HG03097 (cell line): ENCODE measurements around the gene TMEM131L.

Source experiments
- ATAC-seq: cut with Tn5 transposase; IDR thresholded peaks from one replicate; pipeline ENCODE4 v1.9.1; 2021; ENCODE audit not compliant: unreplicated experiment, low FRiP score

The TMEM131L gene

DNA sequence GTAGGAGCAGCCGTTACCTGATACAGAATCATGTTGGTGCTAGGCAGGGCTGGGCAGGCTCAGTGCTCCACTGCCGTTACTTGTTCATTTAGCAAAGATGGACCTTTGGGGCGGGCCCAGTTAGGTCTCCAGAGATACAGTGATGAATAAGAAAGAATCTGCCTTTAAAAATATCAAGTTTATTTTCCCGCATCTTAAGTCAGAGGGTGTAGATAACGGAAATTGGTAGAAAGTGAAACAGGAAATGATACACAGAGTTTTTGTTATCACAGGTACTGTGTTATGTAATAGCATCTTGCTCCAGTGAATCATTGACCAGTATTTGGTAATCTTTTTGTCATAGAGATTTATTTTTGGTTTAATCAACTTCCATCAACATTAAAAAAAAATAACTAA lies 5.5 kb downstream of the TMEM131L start:
- peak; percentile 23 for ATAC-seq

DNA sequence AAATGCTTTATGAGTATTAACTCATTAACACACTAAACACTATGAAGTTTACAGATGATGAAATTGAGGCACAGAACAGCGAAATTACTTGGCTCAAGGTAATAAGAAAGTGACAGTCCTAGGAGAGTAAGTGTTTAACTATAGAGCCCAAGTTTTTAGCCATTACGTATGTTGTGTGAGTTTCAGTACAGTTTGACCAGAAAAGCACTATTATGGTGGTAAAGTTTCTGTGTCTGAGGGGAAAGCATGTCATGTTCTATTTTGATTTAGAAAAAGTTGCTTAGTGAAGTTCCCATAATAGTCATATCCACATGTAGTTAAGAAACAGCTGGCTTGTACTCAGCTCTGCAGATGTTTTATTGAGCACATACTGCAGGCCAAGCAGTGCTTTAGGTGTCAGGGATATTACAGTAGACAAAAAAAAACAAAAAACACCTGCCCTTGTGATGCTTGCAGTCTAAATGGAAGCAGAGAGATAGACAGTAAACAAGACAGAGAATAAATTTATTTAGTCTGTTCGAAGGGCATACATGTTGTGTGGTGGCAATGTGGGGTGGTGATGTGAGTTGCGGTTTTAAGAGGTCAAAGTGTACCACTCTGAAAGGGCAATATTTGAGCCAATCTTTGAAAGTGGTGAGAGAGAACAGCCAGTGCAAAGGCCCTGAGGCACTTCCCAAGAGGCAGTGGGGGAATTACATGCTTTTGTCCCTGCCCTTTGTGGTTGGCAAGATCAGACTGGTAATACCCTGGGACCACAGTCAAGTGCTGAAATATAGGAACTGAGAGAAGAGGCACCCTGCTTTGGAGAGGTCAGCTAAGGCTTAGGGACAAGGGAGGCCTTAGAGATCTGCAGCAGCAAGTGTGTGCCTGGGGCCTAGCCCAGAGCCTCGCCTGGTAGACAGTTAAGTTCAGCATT lies 6.2 kb downstream of the TMEM131L start:
- peak; percentile 30 for ATAC-seq

DNA sequence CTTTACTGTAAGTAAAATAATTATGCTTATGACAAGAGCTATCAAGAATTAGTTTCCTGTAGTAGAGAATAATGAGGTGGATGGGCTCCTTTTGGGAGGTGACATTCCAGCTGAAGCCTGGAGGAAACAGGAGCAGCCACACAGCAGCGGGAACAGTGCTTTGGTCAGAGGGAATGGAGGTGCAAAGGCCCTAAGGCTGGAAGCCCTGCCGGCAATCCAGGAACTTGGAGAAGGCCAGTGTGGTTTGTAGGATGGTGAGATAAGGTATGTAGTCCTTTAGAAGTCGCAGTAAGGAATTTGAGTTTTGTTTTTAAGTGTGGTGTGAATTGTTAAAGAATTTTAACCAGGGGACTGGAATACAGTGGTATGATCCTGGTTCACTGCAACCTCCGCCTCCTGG lies 8.1 kb downstream of the TMEM131L start:
- ATAC-seq = no peak

DNA sequence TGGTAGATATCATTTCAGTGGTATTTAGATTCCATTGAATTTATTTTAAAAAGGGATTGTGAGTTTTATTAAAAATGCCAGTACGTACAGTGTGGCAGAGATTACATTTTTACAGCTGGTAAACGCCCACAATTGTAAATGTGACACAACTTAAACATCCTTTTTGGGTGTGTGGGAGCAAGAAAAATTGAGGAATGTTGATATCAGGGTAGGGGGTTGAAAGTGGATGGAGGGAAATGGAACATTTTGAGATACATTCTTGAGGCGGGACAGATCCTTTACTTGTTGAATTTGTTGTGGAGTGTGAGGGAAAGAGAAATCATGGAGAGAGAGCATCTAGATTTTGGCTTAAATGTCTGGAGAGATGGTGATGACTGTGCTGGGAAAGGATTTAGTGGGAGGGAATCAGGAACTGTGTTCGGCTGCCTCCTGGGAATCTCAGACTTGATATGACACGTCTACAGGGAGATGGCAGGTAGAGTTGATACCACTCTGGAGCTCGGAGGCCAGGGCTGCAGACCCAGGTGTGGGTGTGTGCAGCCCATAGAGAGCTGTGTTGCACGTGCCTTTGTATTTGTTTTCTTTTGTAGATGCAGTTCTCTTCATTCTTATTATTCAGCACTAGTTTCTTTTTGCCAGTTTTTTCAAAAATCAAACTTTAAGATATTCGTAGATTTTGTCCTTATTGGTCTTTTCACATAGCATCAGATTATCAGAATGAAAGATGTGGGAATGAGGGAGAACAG lies 10.8 kb downstream of the TMEM131L start:
- no peak for ATAC-seq

DNA sequence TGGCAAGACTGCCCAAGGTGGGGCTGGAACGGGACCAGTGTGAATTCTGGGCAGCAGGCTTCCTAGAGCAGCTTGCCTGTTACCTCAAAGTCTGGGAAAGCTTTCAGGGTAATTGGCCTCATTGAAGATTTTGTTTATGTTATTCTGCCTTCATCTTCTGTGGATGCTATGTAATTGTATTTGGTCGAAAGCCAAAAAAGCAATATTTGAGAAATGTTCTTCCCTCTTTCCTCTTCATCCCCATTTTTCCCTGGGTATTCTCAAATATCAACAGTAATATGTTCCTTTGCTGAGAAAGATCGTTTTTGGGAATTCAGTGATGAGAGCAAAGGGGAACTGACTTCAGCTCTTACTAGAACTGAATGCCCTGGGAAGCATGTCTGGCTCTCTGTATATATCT lies 12.9 kb downstream of the TMEM131L start:
- ATAC-seq = no peak

DNA sequence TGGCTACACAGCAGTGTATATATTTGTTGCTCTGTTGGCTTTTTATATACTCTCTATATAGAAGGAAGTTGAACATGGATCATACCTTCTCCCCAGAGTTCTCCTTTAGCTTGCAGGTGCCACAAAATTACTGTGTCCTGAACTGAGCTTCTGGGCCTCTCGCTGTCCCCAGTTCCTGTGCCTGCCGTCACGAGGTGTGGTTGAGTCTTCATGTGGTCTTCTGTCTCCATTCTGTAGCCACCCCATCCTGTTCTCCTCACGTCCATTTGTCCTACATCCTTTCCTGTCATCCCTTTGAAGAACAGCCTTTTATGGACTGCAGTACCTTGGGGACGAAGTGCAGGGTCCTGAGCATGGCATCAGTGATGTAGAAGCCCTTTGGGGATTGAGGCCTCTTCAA lies 14.5 kb downstream of the TMEM131L start:
- no peak for ATAC-seq

DNA sequence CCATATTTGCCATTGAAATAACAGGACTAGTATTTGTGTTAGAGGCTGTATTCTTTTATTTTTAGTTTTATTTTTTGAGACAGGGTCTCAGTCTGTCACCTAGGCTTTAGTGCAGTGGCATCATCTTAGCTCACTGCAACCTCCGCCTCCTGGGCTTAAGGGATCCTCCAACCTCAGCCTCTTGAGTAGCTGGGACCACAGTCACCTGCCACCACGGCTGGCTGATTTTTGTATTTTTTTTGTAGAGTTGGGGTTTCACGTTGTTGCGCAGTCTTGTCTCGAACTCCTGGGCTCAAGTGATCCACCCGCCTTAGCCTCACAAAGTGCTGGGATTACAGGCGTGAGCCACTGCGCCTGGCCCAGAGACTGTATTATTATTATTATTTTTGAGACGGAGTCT lies 15.3 kb downstream of the TMEM131L start:
- ATAC-seq = no peak

DNA sequence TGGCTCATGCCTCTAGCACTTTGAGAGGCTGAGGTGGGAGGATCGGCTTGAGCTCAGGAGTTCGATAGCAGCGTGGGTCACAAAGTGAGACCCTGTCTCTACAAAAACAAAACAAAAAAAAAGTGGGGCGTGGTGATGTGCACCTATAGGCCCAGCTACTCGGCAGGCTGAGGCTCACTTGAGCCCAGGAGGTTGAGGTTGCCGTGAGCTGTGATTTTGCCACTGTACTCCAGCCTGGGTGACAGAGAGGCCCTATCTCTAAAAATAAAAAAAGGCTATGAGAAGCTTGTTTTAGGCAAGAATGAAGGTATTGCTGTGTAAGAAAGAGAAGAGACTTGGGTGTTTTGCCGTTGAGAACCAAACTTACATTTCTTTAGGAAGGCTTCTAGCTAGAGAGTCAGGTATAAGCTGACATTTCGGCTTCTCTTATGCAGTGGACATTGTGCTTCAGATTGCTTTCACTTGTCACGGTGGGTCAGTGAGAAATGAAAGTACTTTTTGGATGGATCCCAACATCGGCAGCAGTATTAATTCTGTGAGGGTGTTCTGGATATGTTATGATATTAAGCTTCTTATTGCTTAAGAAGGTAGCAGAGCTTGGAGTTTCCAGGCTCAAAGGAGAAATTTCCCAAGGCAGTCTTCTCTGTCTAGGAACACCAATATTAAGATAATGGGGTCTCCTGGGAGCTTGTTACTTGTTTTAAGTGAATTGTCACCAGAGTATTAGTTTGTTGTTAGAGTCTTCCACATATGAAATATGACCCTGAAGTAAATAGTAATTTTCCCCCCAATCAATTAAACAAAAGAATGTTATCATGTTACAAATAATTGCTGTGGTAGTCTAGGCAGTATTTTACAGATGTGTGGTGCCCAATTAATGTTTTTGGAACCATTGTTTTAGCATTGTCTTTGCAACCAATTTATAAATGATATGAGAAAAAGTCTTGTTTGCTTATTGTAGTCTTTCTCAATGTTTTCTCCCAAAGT lies 17.6 kb downstream of the TMEM131L start:
- no peak for ATAC-seq

DNA sequence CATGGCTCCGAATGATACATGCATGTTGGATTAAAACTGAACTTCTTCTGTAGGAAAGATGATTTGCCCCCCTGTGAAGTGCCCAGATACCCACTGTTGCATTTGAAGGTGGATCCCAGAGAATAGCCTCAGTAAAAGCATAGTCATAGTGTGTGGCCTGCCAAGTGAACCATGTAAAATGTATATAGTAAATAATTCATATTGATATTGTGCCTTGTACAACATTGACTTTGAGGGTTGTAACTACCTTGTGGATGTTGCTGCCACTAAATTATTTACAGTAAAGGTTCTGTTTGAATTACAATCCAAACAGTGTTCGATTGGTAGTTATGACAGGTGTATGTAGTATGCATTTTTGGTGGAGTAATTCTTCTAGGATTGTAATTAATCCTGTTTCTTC lies 19.2 kb downstream of the TMEM131L start:
- no peak for ATAC-seq

DNA sequence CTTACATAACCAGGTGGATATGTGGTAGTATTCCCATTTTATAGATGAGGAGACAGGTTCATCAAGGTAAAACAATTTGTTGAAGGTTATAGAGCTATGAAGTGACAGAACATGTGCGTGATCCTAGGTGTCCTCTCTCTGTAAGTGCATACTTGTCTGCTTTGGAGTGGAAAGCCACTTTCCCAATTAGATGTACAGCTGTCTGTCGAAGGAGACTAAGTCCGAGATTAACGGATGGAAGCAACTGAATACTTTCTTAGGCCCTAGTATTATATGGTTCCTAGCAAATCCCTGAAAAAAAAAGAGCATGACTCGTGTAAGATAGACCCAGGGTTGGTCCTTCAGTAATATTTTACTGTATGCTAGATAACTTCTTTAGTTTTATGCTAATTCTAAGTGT lies 19.7 kb downstream of the TMEM131L start:
- no peak for ATAC-seq

DNA sequence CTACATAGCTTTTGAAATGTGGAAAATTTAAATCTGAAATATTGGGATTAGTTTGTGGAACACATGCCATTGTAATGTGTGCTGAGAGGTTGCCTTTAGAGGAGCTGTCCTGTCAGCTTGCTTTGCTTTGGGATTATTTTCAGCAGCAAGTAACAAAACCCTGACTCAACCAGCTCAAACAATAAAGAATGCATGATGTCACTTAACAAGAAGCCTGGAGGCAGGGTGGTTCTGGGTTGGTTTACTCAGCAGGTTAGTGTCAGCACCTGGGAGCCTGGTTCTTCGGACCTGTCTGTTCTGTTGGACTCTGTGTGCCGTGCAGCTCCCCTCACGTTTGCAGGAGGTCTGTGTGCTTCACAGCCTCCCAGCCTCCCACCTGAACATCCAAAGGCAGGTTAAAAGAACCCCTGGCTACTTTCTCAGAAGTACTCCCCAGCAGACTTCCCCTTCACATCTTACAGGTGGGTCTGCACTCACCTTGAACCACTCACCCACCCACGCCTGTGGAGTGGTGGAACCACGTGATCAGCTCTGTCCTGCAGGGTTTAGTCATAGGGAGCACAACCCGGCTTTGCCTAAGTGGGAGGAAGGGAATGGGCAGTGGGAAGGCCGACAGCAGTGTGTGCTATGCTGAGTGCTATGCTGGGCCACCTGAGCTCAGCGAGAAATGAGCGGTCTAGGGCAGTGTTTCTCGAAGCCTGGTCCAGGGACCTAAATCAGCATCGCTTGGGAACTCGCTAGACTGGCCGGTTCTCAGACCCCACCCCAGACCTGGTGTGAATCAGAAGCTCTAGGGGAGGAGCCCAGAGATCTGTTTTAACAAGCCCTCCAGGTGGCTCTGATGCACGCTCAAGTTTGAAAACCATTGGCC lies 20.4 kb downstream of the TMEM131L start:
- no peak for ATAC-seq

DNA sequence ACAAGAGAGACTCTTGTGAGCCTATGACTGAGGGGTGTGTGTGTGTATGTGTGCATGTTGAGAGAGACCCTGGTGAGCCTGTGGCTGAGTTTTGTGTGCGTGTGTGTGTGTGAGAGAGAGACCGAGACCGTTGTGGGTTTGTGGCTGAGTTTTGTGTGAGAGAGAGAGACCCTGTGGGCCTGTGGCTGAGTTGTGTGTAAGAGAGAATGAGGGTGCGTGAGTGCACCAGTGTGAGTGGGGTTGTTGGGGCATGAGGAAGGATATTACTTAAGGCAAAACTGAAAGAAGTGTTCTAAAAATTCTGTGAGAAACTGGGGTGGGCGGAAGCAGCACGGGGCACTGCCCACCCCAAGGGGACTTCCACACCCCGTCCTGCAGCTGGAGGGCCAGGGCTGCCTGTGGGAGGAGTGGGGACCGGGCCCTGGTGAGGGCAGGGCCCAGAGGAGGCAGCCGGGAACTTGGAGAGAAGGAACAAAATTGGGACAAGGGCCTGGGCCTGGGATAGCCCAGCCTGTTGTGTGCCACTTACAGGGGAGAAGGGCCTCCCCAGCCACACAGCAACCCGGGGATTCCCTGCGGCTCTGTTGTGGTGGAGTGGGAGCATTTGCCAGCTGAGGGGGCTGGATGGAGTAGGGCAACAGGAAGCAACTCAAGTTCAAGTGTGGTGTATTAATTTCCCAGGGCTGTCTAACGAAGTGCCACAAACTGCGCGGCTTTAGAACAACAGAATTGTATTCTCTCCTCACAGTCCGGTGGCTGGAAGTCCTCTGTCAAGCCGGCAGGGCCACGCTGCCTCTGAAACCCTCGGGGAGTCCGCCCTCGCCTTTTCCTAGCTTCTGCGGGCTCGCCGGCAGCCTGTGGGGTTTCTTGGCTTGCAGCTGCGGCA lies 22.1 kb downstream of the TMEM131L start:
- peak; percentile 52 for ATAC-seq

DNA sequence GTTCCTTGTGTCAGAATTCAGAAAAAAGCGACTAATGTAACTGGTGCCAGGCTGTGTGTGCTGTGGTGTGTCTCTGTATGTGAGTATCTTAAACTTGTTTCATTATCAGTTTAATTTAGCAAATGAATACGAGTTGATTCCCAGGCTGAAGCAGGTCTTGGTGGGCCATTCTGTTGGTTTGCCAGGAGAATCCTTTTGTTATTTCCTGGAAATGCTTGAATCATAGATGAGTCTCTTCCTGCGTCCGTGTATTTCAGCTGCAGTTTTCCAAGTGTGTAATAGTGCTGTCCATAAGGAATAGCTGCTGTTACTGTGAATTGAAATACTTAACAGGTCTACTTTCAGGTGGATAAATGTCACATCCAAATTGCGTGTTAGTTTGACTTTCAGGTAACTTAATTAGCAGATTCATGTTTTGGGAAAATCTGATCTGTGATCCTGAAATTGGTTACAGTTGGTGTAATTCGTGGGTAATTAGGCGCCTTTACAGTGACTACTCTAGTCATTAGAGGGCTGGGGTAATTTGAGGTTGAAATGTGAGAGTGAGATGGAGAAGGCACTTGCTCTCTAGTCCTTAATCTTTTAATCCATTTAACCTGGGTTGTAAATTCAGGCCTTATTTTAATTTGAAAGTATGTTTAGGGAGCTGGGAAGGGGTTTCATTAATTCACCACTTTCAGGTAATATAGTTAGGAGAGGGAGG lies 23.8 kb downstream of the TMEM131L start:
- ATAC-seq = no peak

DNA sequence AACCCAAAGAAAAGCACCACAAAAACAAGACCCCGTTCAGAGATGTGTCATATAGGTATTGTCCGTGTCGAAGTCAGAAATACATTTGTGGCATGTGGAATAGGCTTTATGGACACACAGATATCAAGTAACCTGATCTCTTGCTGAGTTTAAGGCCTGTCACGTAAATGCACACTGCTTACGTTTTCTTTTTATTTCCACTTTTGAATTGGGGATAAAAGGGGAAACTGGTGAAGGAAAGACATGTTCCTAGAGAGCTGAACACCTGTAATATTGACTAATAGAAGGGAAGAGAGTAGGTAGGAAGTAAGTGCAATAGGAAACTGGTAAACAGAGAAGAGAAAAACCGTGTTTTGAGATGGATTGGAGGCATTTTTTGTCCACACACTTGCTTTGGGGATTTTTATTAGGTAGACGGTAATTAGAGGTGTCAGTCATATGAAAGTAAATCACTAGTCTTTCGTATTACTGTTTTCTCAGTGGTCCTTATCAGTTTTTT lies 24.9 kb downstream of the TMEM131L start:
- no peak for ATAC-seq

DNA sequence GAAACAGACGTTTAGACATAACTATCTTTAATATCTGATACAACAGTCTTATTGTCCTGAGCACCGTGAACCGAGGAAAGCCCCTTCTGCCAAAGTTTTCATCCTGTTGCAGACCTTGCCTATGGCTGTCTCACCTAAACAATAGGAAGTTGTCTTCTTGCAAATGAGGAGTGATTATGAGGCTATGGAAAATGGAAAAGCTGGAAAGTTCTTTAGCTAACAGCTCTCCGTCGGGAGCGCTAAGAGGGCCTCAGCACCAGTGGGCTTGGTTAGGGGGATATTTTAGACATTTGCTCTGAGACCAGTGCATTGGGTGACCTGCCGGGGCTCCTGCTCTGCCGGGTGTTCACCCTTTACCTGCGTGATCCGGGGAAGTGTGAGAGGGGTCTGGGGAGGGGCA lies 28.4 kb downstream of the TMEM131L start:
- no peak for ATAC-seq

DNA sequence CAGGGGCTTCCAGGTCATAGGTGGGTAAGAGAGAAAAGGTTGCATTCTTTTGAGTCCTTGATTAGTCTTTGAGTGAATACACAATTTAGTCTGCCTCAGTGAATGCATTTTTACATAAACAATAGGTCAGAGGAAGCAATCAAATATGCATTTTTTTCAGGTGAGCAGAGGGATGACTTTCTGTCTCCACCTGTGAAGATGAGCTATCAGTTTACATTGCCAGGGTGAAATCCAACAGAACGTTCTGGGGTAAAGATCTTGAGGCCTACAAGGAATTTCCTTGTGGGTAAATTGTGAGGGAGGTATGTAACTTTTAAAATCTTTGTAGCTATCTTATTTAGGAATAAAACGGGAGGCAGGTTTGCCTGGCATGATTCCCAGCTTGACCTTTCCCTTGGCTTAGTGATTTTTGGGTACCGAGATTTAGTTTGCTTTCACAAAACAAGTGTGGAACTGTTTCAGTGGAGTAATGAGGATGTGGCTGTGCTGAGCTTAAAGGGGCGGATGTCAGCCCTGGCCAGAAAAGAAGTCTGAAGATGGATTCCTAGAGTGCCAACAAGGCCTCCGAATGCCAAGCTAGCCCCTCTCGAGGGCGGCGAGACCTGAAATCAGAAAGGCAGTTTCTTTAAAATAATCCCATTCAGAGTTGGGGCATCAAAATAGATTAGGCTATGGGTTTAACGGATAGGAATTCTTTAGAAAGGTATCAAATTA lies 29.5 kb downstream of the TMEM131L start:
- no peak for ATAC-seq

DNA sequence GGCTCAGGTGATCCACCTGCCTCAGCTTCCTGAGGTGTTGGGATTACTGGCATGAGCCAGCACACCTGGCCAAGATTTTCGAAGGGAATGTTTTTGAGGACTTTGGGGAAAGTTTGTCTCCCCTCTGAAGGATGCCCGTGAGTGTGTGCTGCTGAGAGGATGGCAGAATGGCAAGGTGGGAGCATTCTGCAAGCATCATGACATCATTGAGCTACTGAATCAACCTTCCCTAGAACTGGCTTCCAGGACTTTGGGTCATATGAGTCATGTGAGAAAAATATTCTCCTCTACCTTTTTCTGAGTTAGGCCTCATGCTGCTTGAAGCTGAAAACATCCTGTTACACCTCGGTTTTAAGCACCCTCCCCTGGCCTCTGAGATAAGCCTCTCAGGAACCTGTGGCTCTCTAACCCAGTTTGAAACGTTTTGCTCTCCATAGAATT lies 31.0 kb downstream of the TMEM131L start:
- no peak for ATAC-seq
